HEK293T (cell line): ENCODE results near the gene NCAN.

Experiments
- BHLHE40 ChIP-seq: fragments of 450-650 bp; IDR thresholded peaks from 2 replicates; pipeline ENCODE4 v1.6.1; 2016; ENCODE audit warnings: mild to moderate bottlenecking, moderate library complexity, borderline replicate concordance
- CTBP1 ChIP-seq: fragments of 450-650 bp; IDR thresholded peaks from 2 replicates; pipeline ENCODE4 v1.6.1; 2016; ENCODE audit warnings: borderline replicate concordance
- FOXM1 ChIP-seq: fragments of 450-650 bp; IDR thresholded peaks from 2 replicates; pipeline ENCODE4 v1.6.1; 2017; ENCODE audit warnings: mild to moderate bottlenecking, borderline replicate concordance
- HDGF ChIP-seq: fragments of 450-650 bp; IDR thresholded peaks from 2 replicates; pipeline ENCODE4 v1.6.1; 2017; ENCODE audit warnings: antibody characterized with exemption, borderline replicate concordance
- NFRKB ChIP-seq: fragments of 450-650 bp; IDR thresholded peaks from 2 replicates; pipeline ENCODE4 v1.6.1; 2016; ENCODE audit warnings: mild to moderate bottlenecking, moderate library complexity
- SP1 ChIP-seq: fragments of 450-650 bp; IDR thresholded peaks from 2 replicates; pipeline ENCODE4 v1.6.1; 2017
- TARDBP ChIP-seq: fragments of 450-650 bp; IDR thresholded peaks from 2 replicates; pipeline ENCODE4 v1.6.1; 2016

- TF ChIP-seq FOXM1 = no peak
- TF ChIP-seq SP1 = no peak
- no peak for TF ChIP-seq NFRKB
- TF ChIP-seq HDGF = no peak
- TF ChIP-seq BHLHE40 = no peak
- TF ChIP-seq CTBP1 = no peak
- no peak for TF ChIP-seq TARDBP
Observed at GRCh38 chr19:19218911-19219310, 7.2 kb downstream of the NCAN start.
